H1 (cell line): ENCODE measurements around the gene RPGR. TPM values are rescaled to one million over a fixed set of nuclear protein-coding genes. Genes with fewer than 3 reads are reported as not detected.

Source experiments
- CTCF ChIA-PET: fragments of 300-600 bp; sonication (Branson Sonifier 250); formaldehyde crosslinking; loops from one replicate; lab custom pipeline; 2021; ENCODE audit not compliant: partially characterized antibody; lab: Charles Lee
- POLR2A ChIA-PET: fragments of 300-600 bp; sonication (Branson Sonifier 250); formaldehyde crosslinking; loops from one replicate; lab custom pipeline; 2021; ENCODE audit warnings: inconsistent platforms; ENCODE audit not compliant: partially characterized antibody; lab: Charles Lee
- DNase-seq, 2 experiments: peaks; one replicate each; pipeline versions ENCODE4 v3.0.0 to v3.0.0-alpha.2; 2010 to 2022; ENCODE audit warnings: low spot score in 2 of 2, low read depth in 1 of 2, mixed read lengths in 1 of 2
- FAIRE-seq: peaks from 2 replicates; lab custom pipeline; 2011; peaks lifted over from hg19 to GRCh38; lab: Jason Lieb, UNC
- H2AFZ ChIP-seq: 2 replicates; pipeline ENCODE4 v1.8.1; 2012; ENCODE audit warnings: low read length, inconsistent platforms
- H2AK5ac ChIP-seq: 2 replicates; pipeline ENCODE4 v1.6.1; 2013; ENCODE audit warnings: low read depth, low read length
- H2BK120ac ChIP-seq: replicated peaks from 2 replicates; pipeline ENCODE3; 2013; ENCODE audit warnings: low read depth, low read length, inconsistent platforms
- H2BK12ac ChIP-seq: 2 replicates; pipeline ENCODE4 v1.6.1; 2013; ENCODE audit warnings: low read depth, low read length
- H2BK15ac ChIP-seq: 2 replicates; pipeline ENCODE4 v1.6.1; 2013; ENCODE audit warnings: low read length
- H2BK20ac ChIP-seq: 2 replicates; pipeline ENCODE4 v1.6.1; 2013; ENCODE audit warnings: low read length
- H2BK5ac ChIP-seq: 2 replicates; pipeline ENCODE4 v1.6.1; 2013; ENCODE audit warnings: low read depth, low read length
- H3K14ac ChIP-seq: 2 replicates; pipeline ENCODE4 v1.6.1; 2013; ENCODE audit warnings: inconsistent platforms; ENCODE audit not compliant: insufficient read length
- H3K18ac ChIP-seq: 2 replicates; pipeline ENCODE4 v1.6.1; 2013; ENCODE audit warnings: low read length; ENCODE audit errors: extremely low read depth
- H3K23ac ChIP-seq: 2 replicates; pipeline ENCODE4 v1.6.1; 2013; ENCODE audit warnings: inconsistent platforms; ENCODE audit not compliant: insufficient read length
- H3K23me2 ChIP-seq: 2 replicates; pipeline ENCODE4 v1.6.1; 2013; ENCODE audit warnings: low read depth, low read length
- H3K27ac ChIP-seq: 2 replicates; pipeline ENCODE4 v1.6.1; 2011; ENCODE audit warnings: low read depth, low read length, inconsistent platforms
- H3K27me3 ChIP-seq, 4 experiments: replicated peaks in 1 of 4; 1 replicate in 1 of 4; 2 replicates in 3 of 4; pipeline versions ENCODE4 v1.6.1 to v1.8.1; 2011 to 2013; ENCODE audit warnings: low read length in 3 of 4, mild to moderate bottlenecking in 3 of 4, inconsistent platforms in 2 of 4, mixed read lengths in 2 of 4, moderate library complexity in 1 of 4; ENCODE audit not compliant: control insufficient read depth in 3 of 4, insufficient read depth in 3 of 4; ENCODE audit errors: extremely low read depth in 1 of 4
- H3K36me3 ChIP-seq, 4 experiments: 2 replicates each; pipeline versions ENCODE4 v1.6.1 to v1.8.1; 2011 to 2013; ENCODE audit warnings: mild to moderate bottlenecking in 4 of 4, low read length in 3 of 4, moderate library complexity in 2 of 4, control low read depth in 1 of 4, inconsistent platforms in 1 of 4; ENCODE audit not compliant: insufficient read depth in 4 of 4, control insufficient read depth in 2 of 4
- H3K4ac ChIP-seq: replicated peaks from 2 replicates; pipeline ENCODE3; 2013; ENCODE audit warnings: low read length, low read depth, mixed read lengths, inconsistent platforms; ENCODE audit not compliant: insufficient read length
- H3K4me1 ChIP-seq, 4 experiments: replicated peaks in 1 of 4; 1 replicate in 1 of 4; 2 replicates in 3 of 4; pipeline versions ENCODE4 v1.6.1 to v1.8.1; 2011 to 2013; ENCODE audit warnings: low read length in 3 of 4, inconsistent platforms in 2 of 4, mixed read lengths in 1 of 4; ENCODE audit not compliant: insufficient read depth in 4 of 4, control insufficient read depth in 3 of 4
- H3K4me2 ChIP-seq, 2 experiments: 2 replicates each; pipeline versions ENCODE4 v1.6.1 to v1.8.1; 2011 to 2013; ENCODE audit warnings: low read depth in 2 of 2, low read length in 2 of 2, control low read depth in 1 of 2, inconsistent platforms in 1 of 2, mild to moderate bottlenecking in 1 of 2; ENCODE audit not compliant: insufficient read depth in 1 of 2
- H3K4me3 ChIP-seq, 4 experiments: fragments of 200-600, 300-600 bp in 1 of 4; sonication (generic), shearing (Covaris generic), sonication (Bioruptor Twin) in 1 of 4; 2 replicates each; pipeline versions ENCODE4 v1.5.1 to v1.8.1; 2011 to 2016; ENCODE audit warnings: low read length in 4 of 4, low read depth in 3 of 4, control low read depth in 2 of 4, inconsistent platforms in 2 of 4, mild to moderate bottlenecking in 2 of 4, mixed read lengths in 1 of 4, moderate library complexity in 1 of 4; ENCODE audit not compliant: insufficient read depth in 2 of 4; ENCODE audit errors: extremely low read depth in 1 of 4
- H3K56ac ChIP-seq: replicated peaks from 2 replicates; pipeline ENCODE3; 2013; ENCODE audit warnings: low read depth, mild to moderate bottlenecking, mixed read lengths, low read length, inconsistent platforms; ENCODE audit not compliant: insufficient read length
- H3K79me1 ChIP-seq: 2 replicates; pipeline ENCODE4 v1.6.1; 2013; ENCODE audit warnings: low read depth, low read length, control low read depth
- H3K79me2 ChIP-seq, 2 experiments: 2 replicates each; pipeline versions ENCODE4 v1.6.1 to v1.8.1; 2012 to 2013; ENCODE audit warnings: low read length in 2 of 2, mild to moderate bottlenecking in 2 of 2, inconsistent platforms in 1 of 2; ENCODE audit not compliant: insufficient read depth in 2 of 2, control insufficient read depth in 1 of 2
- H3K9ac ChIP-seq, 4 experiments: replicated peaks in 1 of 4; 1 replicate in 1 of 4; 2 replicates in 3 of 4; pipeline versions ENCODE4 v1.6.1 to v1.8.1; 2011 to 2013; ENCODE audit warnings: low read depth in 3 of 4, low read length in 3 of 4, control low read depth in 2 of 4, mild to moderate bottlenecking in 2 of 4, moderate library complexity in 2 of 4, inconsistent platforms in 1 of 4; ENCODE audit errors: extremely low read depth in 1 of 4
- H3K9me3 ChIP-seq, 2 experiments: 2 replicates each; pipeline versions ENCODE4 v1.6.1 to v1.8.1; 2012 to 2013; ENCODE audit warnings: mild to moderate bottlenecking in 2 of 2, moderate library complexity in 2 of 2, control low read depth in 1 of 2, inconsistent platforms in 1 of 2, low read depth in 1 of 2, low read length in 1 of 2, mixed read lengths in 1 of 2; ENCODE audit not compliant: insufficient read depth in 2 of 2
- H4K20me1 ChIP-seq, 2 experiments: replicated peaks in 1 of 2; 2 replicates each; pipeline versions ENCODE3 to v1.8.1; 2011 to 2013; ENCODE audit warnings: inconsistent platforms in 2 of 2, low read length in 2 of 2, mild to moderate bottlenecking in 1 of 2; ENCODE audit not compliant: insufficient read depth in 2 of 2, control insufficient read depth in 1 of 2
- H4K5ac ChIP-seq: 2 replicates; pipeline ENCODE4 v1.6.1; 2013; ENCODE audit warnings: low read length, low read depth, mixed read lengths, inconsistent platforms; ENCODE audit not compliant: insufficient read length
- H4K8ac ChIP-seq: 2 replicates; pipeline ENCODE4 v1.8.0; 2013; ENCODE audit warnings: mild to moderate bottlenecking, moderate library complexity, low read length, inconsistent platforms; ENCODE audit not compliant: insufficient read depth; ENCODE audit errors: extremely low read depth
- H4K91ac ChIP-seq: replicated peaks from 2 replicates; pipeline ENCODE3; 2013; ENCODE audit warnings: low read length, mixed read lengths, inconsistent platforms; ENCODE audit not compliant: insufficient read length
- JUN ChIP-seq: IDR thresholded peaks from 2 replicates; pipeline ENCODE4 v1.6.1; 2011; ENCODE audit warnings: low read depth, mild to moderate bottlenecking, improper control_type of control experiment, low read length
- JUND ChIP-seq: IDR thresholded peaks from 2 replicates; pipeline ENCODE4 v1.6.1; 2011; ENCODE audit warnings: mild to moderate bottlenecking, improper control_type of control experiment, low read length
- SP2 ChIP-seq: IDR thresholded peaks from 2 replicates; pipeline ENCODE4 v1.6.1; 2012; ENCODE audit warnings: mild to moderate bottlenecking, low read length, inconsistent platforms
- polyA plus RNA-seq, 7 experiments: library from polyadenylated mRNA; depleted of rRNA in 3 of 7; stranded (reverse) in 5 of 7; unstranded in 2 of 7; fragments of >200 nt in 5 of 7; fragments of 200-250 nt in 2 of 7; gene quantifications; 1 replicate in 5 of 7; 2 replicates in 1 of 7; 4 replicates in 1 of 7; pipeline versions ENCODE4 v1.2.1 to v1.2.3, GENCODE V29; 2011 to 2013; ENCODE audit warnings: missing spikeins in 2 of 7, mixed read lengths in 2 of 7
- total RNA-seq: library from RNA; stranded (reverse); fragmentation: NEBNext Ultra II Directional; extraction: Animal tissue kit (Norgen Biotek cat#: 25700); gene quantifications from 2 replicates; pipeline ENCODE4 v1.2.1, GENCODE V29; 2021

The RPGR gene
- total and polyA plus RNA-seq, 2 of the 8 experiments (the other 6 are each of a cell fraction or from before 2014, with no cell fraction given), result 1.6 to 10.0 TPM

GRCh38 chrX:38335382-38335781 is 8.1 kb upstream of the RPGR start:
- POLR2A ChIA-PET, result no interaction called here
- no peak overlapping the region for H4K5ac ChIP-seq

More at GRCh38 chrX:38335382-38335781, 8.1 kb upstream of the RPGR start:
- no peak overlapping the region for H3K18ac ChIP-seq
- no peak overlapping the region for H2BK15ac ChIP-seq
- H3K9me3 ChIP-seq, result no peaks in the 10 kb centered on the region
- H3K23me2 ChIP-seq, result no peaks in the 10 kb centered on the region
- H3K27me3 ChIP-seq, result no peaks in the 10 kb centered on the region
- H3K23ac ChIP-seq, result no peak overlapping the region
- H3K14ac ChIP-seq, result no peak overlapping the region
- CTCF ChIA-PET, result interaction anchor here (1.0 to 1.5 kb wide), 4 partner anchors 8 to 419 kb away, joined by 3 read pairs; partner anchors contain the start of gene RPGR
- H2BK5ac ChIP-seq, result no peak overlapping the region
- H2AFZ ChIP-seq, result no peak overlapping the region
- H3K4me3 ChIP-seq, result no peak overlapping the region
- no peaks in the 10 kb centered on the region for H3K36me3 ChIP-seq
- H4K91ac ChIP-seq, result no peak overlapping the region
- H3K4ac ChIP-seq, result no peak overlapping the region
- no peaks in the 10 kb centered on the region for H4K20me1 ChIP-seq
- no peak overlapping the region for H3K27ac ChIP-seq
- no peak overlapping the region for H4K8ac ChIP-seq
- H3K4me2 ChIP-seq, result no peak overlapping the region
- TF ChIP-seq JUN, result no peak
- no peak for TF ChIP-seq JUND
- no peak for TF ChIP-seq SP2
- no peak overlapping the region for H3K9ac ChIP-seq
- no peak overlapping the region for H2BK120ac ChIP-seq
- H3K56ac ChIP-seq, result no peak overlapping the region
- DNase-seq, result no peak
- H2AK5ac ChIP-seq, result no peak overlapping the region
- no peaks in the 10 kb centered on the region for H3K79me1 ChIP-seq
- H2BK20ac ChIP-seq, result no peak overlapping the region
- no peak for FAIRE-seq
- no peaks in the 10 kb centered on the region for H3K4me1 ChIP-seq
- H2BK12ac ChIP-seq, result no peak overlapping the region
- H3K79me2 ChIP-seq, result no peaks in the 10 kb centered on the region
